ENCODE measurements around the gene MICAL2. TPM values are rescaled to one million over a fixed set of nuclear protein-coding genes. Genes with fewer than 3 reads are reported as not detected.

Gene MICAL2
- total and polyA plus RNA-seq, 2 of the 13 experiments (the other 11 are each of a cell fraction or from before 2014, with no cell fraction given) = 0.78 to 1.1 TPM

DNA sequence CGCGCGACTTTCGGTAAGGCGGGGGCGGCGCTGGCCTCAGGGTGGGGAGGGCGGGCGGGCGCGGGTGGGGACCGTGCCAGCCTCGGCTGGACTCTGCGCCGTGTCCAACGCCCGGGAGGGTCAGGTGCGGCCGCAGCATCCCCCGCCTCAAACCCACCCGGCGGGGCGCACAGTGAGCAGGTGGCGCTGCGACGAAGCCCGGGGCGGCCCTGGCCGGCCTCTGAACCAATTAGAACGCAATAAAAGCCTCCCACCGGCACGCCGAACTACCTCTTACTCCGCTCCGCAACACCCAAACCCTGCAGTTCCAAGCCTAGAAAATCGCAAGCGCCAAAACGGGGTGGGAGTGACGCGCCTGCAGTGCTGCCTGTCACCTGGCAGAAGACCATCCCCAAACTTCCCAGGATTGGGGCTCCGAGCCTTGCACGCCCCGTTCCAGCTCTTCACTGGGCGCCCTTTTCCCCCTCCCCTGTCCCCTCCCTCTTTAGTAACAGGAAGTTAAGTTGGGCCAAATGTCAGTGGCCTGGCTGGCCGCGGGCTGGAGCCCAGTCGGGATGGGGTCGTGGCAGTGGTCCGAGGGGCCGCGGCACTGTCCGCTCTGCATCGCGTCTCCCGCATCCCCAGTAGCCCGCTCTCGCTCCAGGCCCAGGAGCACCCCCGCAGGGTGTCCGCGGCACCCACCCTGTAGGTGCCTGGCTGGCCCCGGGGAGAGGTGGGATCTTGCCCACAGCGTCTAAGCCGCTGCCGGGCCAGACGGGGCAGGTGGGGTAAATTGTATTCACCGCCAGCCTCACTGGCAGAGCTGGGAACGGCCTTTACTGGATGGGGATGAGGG is 541 bp downstream of the MICAL2 start:
- BruUV-seq (replicated peaks) = no TSS peak
- 0 out of 2 replicates have a peak, but pooled peaks have one; percentile 24 for TF ChIP-seq ZNF547 (CRISPR knock-in tag; IDR thresholded peaks at IDR 0.05)
- TF ChIP-seq KDM2A (CRISPR knock-in tag; IDR thresholded peaks at IDR 0.05; ENCODE audit: borderline replicate concordance, low read depth) = no peak
- TF ChIP-seq, protein P1, sequence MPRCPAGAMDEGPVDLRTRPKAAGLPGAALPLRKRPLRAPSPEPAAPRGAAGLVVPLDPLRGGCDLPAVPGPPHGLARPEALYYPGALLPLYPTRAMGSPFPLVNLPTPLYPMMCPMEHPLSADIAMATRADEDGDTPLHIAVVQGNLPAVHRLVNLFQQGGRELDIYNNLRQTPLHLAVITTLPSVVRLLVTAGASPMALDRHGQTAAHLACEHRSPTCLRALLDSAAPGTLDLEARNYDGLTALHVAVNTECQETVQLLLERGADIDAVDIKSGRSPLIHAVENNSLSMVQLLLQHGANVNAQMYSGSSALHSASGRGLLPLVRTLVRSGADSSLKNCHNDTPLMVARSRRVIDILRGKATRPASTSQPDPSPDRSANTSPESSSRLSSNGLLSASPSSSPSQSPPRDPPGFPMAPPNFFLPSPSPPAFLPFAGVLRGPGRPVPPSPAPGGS (CRISPR knock-in tag; IDR thresholded peaks at IDR 0.05) = 0 out of 2 replicates have a peak, but pooled peaks have one; percentile 4
- no peak for TF ChIP-seq ZNF292 (CRISPR knock-in tag; IDR thresholded peaks at IDR 0.05; ENCODE audit: borderline replicate concordance, low read depth)
- TF ChIP-seq ZNF777 (CRISPR knock-in tag; IDR thresholded peaks at IDR 0.05) = 0 out of 2 replicates have a peak, but pooled peaks have one; percentile 19
- TF ChIP-seq, protein P2, sequence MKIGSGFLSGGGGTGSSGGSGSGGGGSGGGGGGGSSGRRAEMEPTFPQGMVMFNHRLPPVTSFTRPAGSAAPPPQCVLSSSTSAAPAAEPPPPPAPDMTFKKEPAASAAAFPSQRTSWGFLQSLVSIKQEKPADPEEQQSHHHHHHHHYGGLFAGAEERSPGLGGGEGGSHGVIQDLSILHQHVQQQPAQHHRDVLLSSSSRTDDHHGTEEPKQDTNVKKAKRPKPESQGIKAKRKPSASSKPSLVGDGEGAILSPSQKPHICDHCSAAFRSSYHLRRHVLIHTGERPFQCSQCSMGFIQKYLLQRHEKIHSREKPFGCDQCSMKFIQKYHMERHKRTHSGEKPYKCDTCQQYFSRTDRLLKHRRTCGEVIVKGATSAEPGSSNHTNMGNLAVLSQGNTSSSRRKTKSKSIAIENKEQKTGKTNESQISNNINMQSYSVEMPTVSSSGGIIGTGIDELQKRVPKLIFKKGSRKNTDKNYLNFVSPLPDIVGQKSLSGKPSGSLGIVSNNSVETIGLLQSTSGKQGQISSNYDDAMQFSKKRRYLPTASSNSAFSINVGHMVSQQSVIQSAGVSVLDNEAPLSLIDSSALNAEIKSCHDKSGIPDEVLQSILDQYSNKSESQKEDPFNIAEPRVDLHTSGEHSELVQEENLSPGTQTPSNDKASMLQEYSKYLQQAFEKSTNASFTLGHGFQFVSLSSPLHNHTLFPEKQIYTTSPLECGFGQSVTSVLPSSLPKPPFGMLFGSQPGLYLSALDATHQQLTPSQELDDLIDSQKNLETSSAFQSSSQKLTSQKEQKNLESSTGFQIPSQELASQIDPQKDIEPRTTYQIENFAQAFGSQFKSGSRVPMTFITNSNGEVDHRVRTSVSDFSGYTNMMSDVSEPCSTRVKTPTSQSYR (CRISPR knock-in tag; IDR thresholded peaks at IDR 0.05; ENCODE audit: borderline replicate concordance) = no peak
- 0 out of 2 replicates have a peak, but pooled peaks have one; percentile 15 for TF ChIP-seq MTF2 (CRISPR knock-in tag; IDR thresholded peaks at IDR 0.05; ENCODE audit: borderline replicate concordance)
- TF ChIP-seq, protein P3, sequence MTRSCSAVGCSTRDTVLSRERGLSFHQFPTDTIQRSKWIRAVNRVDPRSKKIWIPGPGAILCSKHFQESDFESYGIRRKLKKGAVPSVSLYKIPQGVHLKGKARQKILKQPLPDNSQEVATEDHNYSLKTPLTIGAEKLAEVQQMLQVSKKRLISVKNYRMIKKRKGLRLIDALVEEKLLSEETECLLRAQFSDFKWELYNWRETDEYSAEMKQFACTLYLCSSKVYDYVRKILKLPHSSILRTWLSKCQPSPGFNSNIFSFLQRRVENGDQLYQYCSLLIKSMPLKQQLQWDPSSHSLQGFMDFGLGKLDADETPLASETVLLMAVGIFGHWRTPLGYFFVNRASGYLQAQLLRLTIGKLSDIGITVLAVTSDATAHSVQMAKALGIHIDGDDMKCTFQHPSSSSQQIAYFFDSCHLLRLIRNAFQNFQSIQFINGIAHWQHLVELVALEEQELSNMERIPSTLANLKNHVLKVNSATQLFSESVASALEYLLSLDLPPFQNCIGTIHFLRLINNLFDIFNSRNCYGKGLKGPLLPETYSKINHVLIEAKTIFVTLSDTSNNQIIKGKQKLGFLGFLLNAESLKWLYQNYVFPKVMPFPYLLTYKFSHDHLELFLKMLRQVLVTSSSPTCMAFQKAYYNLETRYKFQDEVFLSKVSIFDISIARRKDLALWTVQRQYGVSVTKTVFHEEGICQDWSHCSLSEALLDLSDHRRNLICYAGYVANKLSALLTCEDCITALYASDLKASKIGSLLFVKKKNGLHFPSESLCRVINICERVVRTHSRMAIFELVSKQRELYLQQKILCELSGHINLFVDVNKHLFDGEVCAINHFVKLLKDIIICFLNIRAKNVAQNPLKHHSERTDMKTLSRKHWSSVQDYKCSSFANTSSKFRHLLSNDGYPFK (CRISPR knock-in tag; IDR thresholded peaks at IDR 0.05; ENCODE audit: borderline replicate concordance) = 0 out of 2 replicates have a peak, but pooled peaks have one; percentile 26
- TF ChIP-seq, protein P4, sequence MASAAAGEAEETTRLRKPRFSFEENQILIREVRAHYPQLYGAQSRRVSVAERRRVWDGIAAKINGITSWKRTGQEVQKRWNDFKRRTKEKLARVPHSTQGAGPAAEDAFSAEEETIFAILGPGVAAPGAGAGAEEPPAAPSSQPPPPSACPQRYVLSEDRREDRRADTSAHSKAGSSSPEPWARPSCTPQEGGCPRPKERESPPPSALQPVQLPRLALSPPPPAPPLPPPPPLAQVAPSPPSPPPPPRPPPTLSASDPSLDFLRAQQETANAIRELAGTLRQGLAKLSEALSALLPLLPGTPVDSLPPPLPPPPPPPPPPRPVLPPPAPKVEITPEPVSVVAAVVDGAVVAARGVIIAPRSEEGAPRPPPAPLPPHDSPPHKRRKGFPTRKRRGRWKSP (CRISPR knock-in tag; IDR thresholded peaks at IDR 0.05) = peak; percentile 87
- TF ChIP-seq ZNF761 (CRISPR knock-in tag; conservative IDR thresholded peaks at IDR 0.05) = no peak

More for the DNA sequence above, 541 bp downstream of the MICAL2 start:
- intact Hi-C loops (cut with micrococcal nuclease; ENCODE audit: unreplicated experiment) (loop anchor here (10.0 kb wide), 1 partner anchor 56 kb away; no protein-coding TSS in a partner anchor), in situ Hi-C loops (cut with HindIII; ENCODE audit: extremely low pct_ligation_motif_present, low pct_unique_long_range_greater_than_20kb) (loop anchor here (10.0 kb wide), 1 partner anchor 124 kb away; no protein-coding TSS in a partner anchor)
- POLR2A ChIA-PET = interaction anchor here (1.1 kb wide), 1 partner anchor 44 kb away, joined by 3 read pairs; no protein-coding TSS in a partner anchor
- H3K27me3 ChIP-seq (ENCODE audit: control insufficient read depth in 1 of 2, insufficient read depth in 2 of 2, low read length in 2 of 2) = peaks cover 0 to 3% of the 10 kb centered on the region in 2 experiments; a peak in 2 of 5 replicates
- no peak overlapping the region for H3K9ac ChIP-seq (ENCODE audit: insufficient read depth, low read depth, low read length)
- H3K4me2 ChIP-seq (ENCODE audit: low read depth, low read length) = peak overlapping the region; percentile 76
- FAIRE-seq (no peak), DNase-seq (ENCODE audit: low spot score) (no peak), ATAC-seq (no peak)
- no peaks in the 10 kb centered on the region for H4K20me1 ChIP-seq (ENCODE audit: insufficient read depth, low read length)
- no peaks in the 10 kb centered on the region for H3K36me3 ChIP-seq (replicated peaks in 1 of 2; ENCODE audit: control insufficient read depth in 1 of 2, insufficient read depth in 2 of 2, low read length in 2 of 2)
- H3K27ac ChIP-seq (ENCODE audit: extremely low read length, insufficient read depth, low read length) = no peak overlapping the region
- no peak overlapping the region for H2AFZ ChIP-seq (ENCODE audit: low read length)
- H3K9me3 ChIP-seq (ENCODE audit: low read length) = no peaks in the 10 kb centered on the region
- CTCF ChIA-PET (ENCODE audit: low intra/inter-chr PET ratio, low total read pairs) = interaction anchor here (1.3 kb wide), 1 partner anchor 125 kb away, joined by 3 read pairs; no protein-coding TSS in a partner anchor
- H3K79me2 ChIP-seq (ENCODE audit: insufficient read depth, low read length) = no peaks in the 10 kb centered on the region
- H3K4me3 ChIP-seq (replicated peaks in 1 of 3; ENCODE audit: insufficient read depth in 1 of 3, low read depth in 2 of 3, low read length in 3 of 3) = peak overlapping the region; percentile 35 to 59 (median 55); a peak in 5 of 6 replicates
- WGBS (ENCODE audit: low lambda C conversion rate) = 23% methylated on average over 27 of the region's 67 CpGs
- peaks cover 27% of the 10 kb centered on the region for H3K4me1 ChIP-seq (ENCODE audit: insufficient read depth, low read length)
